Stimulated activated CD4-positive, alpha-beta T cell treated with anti-CD3 and anti-CD28 coated beads, Interleukin-1b, Interleukin-23, amount 100 ng/mL, for 1 hour (primary cell): Measurements from ENCODE around the gene SAMD10.
"Not testable (repeated sequence)": the region's sequence is repeated elsewhere in the genome, so short reads cannot be mapped to it uniquely, and the experiment has no call there.

Source experiments
- DNase-seq, 2 donors: peaks; one replicate each; pipeline ENCODE4 v3.0.0-alpha.2; 2020; ENCODE audit warnings: low read depth in 2 of 2

Gene SAMD10

GRCh38 chr20:64001607-64002011 is 22.2 kb upstream of the SAMD10 start:
- DNase-seq, result no peak

DNA sequence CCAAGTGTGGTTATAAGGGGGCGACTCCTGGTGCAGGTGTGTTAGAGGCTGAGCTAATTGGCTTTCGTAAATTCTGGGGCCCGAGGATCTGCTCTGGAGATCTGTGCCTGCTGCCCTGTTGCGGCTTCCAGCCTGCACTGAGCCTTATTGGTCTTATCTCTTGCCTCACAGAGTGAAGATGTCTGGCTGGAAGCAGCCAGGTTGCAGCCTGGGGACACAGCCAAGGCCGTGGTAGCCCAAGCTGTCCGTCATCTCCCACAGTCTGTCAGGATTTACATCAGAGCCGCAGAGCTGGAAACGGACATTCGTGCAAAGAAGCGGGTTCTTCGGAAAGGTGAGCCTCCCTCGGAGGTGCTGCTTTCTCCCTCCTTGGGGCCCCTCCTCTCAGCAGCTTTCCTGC is 21.5 kb upstream of the SAMD10 start:
- DNase-seq, result no peak

- DNase-seq, result no peak
Measured at GRCh38 chr20:63982937-63983336, 3.5 kb upstream of the SAMD10 start.

DNA sequence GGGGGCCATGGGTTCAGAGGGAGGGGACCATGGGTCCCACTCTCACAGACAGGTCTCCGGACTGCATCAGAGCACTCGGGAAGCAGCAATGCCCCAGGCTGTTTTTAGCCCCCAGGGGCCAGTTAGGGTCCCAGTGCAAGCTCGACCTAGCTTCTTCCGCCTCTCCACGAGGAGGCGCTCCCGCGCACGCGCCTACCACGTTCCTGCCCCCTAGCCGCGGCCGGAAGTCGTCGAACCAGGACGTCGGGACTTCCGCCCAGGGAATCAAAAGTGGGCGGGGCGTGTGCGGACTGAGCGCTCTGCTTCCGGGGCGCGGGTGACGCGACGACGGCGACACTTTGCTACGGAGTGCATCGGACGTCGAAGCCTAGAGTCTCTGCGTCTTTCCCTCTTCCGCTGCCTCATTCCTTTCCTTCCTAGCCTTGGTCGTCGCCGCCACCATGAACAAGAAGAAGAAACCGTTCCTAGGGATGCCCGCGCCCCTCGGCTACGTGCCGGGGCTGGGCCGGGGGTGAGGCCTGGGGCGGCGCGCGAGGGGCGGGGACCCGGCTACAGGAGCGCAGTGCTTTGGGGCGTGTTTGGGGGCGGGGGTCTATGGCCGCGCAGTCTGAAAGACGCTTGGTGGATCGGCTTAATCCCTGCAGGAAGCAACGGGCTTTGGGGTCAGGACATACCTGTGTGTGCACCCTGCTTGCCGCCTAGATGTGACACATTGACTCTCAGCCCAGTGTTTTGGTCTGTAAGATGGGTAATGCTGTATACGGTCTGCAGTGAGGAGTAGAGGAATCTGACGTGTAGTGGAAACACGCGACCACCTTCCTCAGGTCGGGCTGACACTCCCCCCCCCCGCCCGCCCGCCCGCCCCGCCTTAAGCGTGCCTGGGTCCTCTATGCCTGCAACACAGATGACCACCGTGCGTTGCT is 1.6 kb upstream of the SAMD10 start, which contains the start of gene PRPF6:
Gene PRPF6, plus strand, starts transcription at position 327 of the 923 bp plus-strand sequence. Its CDS starts 114 bp downstream, at position 441.
- peak; percentile 85 to 91 for DNase-seq

- no peak for DNase-seq
Measured at GRCh38 chr20:63980317-63980805, 919 bp upstream of the SAMD10 start.

DNA sequence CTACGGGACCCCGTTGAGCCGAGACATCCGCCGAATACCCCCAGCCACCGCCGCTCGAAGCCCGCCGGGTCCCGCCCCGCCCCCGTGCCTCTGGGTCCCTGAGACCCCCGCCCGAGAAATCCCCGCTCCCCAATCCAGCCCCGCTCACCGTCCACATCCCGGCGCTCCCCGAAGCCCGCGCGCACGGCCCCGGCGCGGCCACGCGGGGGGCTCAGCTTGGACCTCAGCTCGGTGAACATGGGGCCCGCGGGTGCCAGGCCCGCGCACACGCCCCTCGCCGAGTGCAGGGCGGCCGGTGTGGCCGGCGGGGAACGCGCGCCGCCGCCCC is 249 bp downstream of the SAMD10 start:
- DNase-seq, result no peak

DNA sequence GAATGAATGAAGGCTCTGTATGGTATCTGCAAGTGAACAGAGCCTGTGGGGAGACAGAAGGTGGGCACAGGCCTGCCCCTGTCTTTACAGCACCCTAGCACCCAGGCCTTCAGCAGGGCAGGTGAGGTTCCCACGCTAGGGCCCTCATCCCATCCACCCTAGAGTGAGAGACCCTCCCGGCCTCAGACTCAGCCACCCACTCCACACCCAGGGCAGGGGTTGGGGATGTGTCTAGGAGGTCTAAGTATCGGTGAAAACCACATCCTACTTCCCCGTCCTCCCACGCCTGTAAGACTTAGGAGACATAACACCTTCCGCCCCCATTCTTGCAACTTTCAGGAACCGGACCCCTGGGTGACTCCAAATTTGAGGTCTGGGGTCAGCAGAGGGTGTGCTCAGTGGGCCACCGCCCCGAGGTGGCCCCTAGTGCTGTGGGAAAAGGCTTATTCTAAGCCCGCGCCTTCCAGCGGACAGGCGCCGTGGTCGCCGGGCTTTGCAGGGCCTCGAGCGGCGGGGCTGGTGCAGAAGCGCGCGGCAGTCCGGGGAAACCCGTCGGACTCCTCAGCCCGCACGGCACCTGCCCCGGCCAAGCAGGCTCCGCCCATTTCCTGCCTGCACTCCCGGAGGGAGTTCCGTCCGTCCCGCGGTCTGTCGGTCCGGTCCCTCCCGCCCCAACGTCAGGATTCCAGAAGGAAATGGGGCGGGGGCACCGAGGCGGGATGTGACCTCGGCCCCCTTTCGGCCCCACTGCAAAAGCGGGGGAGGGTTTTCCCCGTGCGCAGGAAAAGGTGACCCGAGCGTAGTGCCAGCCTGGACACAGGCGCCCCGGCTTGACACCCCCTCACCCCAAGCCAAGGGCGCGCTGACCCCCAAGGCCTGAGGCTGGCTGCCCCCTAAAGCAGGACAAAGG is 868 bp downstream of the SAMD10 start:
- DNase-seq, result no peak

DNA sequence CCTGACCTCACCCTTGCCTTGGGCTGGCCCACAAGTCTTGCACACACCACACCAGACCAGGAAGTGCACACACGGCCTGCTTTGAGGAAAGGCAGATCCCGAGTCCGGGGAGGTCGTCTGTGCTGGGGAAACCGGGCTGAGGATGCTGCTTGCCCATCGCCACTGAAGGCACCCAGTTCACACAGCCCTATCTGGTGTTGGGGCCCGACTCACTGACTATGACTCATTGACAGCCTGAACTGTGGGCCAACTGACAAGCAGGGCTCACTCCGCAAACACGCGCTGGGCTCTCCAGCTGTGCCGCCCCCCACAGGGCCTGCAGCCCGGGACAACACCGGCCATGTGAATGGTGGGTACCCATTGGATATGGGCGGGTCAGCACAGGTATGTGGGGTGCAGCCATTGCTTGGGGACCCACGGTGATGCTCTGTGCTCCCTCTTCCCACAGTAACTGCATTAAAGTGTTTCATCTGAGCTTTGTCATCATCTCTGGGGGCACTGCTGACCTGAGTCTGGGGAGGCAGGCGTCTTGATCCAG is 1.6 kb downstream of the SAMD10 start:
- no peak for DNase-seq

GRCh38 chr20:63976980-63977738 is 2.3 kb downstream of the SAMD10 start:
- no peak for DNase-seq

DNA sequence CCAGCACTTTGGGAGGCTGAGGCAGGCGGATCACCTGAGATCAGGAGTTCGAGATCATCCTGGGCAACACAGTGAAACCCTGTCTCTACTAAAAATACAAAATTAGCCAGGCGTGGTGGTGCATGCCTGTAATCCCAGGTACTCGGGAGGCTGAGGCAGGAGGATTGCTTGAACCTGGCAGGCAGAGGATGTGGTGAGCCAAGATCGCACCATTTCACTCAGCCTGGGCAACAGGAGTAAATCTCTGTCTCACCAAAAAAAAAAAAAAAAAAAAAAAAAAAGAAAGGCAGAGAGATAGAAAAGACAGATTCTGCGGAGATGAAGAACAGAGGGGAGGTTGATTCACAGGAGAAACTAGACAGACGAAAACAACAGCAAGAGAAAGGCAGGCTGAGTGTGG is 2.9 kb downstream of the SAMD10 start:
- DNase-seq, result not testable (repeated sequence)

- no peak for DNase-seq
Measured at GRCh38 chr20:63974402-63975200, 4.8 kb downstream of the SAMD10 start.

DNA sequence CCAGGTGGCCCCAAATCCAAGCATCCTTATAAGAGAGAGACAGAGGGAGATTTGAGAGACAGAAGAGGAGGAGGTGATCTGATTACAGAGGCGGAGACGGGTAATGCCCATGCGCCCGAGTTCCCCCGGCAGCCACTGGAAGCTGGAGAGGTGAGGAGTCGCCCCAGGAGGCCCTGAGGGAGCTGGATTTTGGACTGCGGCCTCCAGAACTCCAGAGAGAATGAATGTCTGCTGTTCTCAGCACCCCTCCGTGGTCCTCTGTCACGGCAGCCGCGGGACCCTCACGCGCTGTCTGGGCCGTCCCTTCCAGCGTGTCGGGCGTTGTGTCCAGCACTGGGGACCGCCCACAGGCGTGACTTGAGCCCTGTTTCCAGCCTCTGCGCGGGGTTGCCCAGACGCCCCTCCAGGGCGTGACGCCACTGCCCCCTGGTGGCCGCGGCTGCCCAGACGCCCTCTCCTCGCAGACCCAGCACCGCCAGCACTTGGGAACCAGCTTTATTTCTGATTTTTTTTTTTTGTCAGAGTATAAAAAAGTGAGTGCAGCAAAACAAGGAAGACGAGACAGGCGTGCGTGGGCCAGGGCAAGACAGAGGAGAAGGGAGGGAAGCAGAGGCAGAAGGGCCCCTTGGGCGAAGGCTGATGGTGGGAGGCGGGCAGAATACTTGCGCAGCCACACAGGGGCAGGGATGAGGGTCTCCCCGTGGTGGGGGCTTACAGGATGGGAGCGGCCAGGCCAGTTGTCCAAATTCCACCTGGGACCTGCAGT is 5.6 kb downstream of the SAMD10 start:
- peak in 1 of 2 donors; percentile 80 for DNase-seq

DNA sequence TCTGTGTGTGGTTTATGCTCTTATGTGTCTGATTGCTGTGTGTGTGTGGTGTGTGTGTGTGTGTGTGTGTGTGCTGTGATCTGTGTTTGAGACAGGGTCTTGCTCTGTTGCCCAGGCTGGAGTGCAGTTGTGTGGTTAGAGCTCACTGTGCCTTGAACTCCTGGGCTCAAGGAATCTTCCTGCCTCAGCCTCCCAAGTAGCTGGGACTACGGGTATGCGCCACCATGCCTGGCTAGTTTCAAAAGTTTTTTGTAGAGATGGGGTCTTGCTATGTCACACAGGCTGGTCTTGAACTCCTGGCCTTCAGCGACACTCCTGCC is 6.3 kb downstream of the SAMD10 start:
- DNase-seq, result no peak

GRCh38 chr20:63972312-63973159 is 6.9 kb downstream of the SAMD10 start:
- DNase-seq, result no peak

GRCh38 chr20:63971960-63972311 is 7.5 kb downstream of the SAMD10 start:
- DNase-seq, result not testable (repeated sequence)

- no peak for DNase-seq
Measured at GRCh38 chr20:63970714-63971431, 8.6 kb downstream of the SAMD10 start.

DNA sequence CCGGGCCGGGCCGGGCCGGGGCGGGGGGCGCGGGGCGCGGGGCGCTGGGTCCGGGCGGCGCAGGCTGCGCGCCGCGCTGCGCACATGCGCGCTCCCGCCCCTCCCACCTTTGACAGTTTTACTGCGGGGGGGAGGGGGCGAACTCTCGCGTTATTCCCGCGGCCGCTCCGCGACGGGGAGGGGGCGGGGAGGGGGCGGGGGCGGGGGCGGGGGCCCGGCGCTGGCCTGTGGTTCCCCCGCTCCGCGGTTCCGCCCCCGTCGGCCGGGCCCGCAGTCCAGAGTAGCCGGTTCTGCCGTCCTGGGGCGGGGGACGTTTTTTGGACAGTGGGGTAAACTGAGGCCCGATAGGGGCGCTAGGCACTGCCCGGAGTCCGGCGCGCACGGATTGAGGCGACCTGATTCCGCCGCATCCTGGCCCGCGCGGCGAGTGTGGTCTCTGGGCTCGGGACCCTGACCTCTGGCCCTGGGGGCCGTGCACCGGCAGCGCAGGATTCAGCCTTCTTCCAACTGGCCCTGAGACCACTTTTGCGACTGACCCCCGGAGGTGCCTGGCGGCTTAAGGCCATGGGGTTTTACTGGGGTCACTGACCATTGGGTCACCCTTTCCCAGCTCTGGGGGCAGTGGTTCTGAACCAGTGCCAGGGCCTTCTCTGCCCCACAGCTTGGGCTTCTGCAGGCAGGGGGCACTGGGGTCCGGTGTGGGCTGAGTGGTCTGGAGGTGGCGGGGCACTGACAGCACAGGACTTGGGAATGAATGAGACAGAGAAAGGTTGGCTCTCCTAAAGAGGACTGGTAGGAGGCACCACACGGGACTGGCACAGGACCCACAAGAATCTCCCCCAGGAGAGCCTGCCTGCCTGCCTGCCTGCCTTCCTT is 9.4 kb downstream of the SAMD10 start, which contains the start of gene ZNF512B:
Gene ZNF512B, minus strand, starts transcription at position 93 of the 876 bp plus-strand sequence. CDS start 1,980 bp downstream, outside the sequence.
- DNase-seq, result no peak
